Naive B cell (primary cell): Measurements from ENCODE around the gene ESRRG. TPM values are rescaled to one million over a fixed set of nuclear protein-coding genes. Genes with fewer than 3 reads are reported as not detected.

Experiments
- ATAC-seq, 2 donors: fragments of 150-1000 bp; cut with Tn5 transposase; 2 replicates each; pipeline ENCODE4 v1.10.0; 2021; ENCODE audit warnings: low read depth in 2 of 2, mild to moderate bottlenecking in 2 of 2, moderate library complexity in 2 of 2
- DNase-seq: peaks from one replicate; pipeline ENCODE4 v3.0.0; 2022
- H3K27ac Mint-ChIP-seq, 6 donors: one replicate each; pipeline ENCODE4 v1.8.0; 2020 to 2022; ENCODE audit warnings: mild to moderate bottlenecking in 6 of 6, mixed read lengths in 6 of 6, moderate library complexity in 5 of 6, inconsistent platforms in 2 of 6
- H3K27me3 Mint-ChIP-seq, 3 donors: one replicate each; pipeline ENCODE4 v1.8.0; 2021 to 2022; ENCODE audit warnings: mixed read lengths in 3 of 3, mild to moderate bottlenecking in 1 of 3
- H3K36me3 Mint-ChIP-seq, 2 donors: one replicate each; pipeline ENCODE4 v1.8.0; 2020 to 2022; ENCODE audit warnings: mixed read lengths in 2 of 2, inconsistent platforms in 1 of 2, mild to moderate bottlenecking in 1 of 2
- H3K4me1 Mint-ChIP-seq, 3 donors: one replicate each; pipeline ENCODE4 v1.8.0; 2020 to 2022; ENCODE audit warnings: mixed read lengths in 3 of 3, inconsistent platforms in 1 of 3, mild to moderate bottlenecking in 1 of 3, moderate library complexity in 1 of 3
- H3K4me3 Mint-ChIP-seq, 8 donors: one replicate each; pipeline ENCODE4 v1.8.0; 2020 to 2022; ENCODE audit warnings: mild to moderate bottlenecking in 8 of 8, mixed read lengths in 8 of 8, moderate library complexity in 8 of 8, inconsistent platforms in 2 of 8
- H3K9me3 Mint-ChIP-seq, 7 donors: one replicate each; pipeline ENCODE4 v1.8.0; 2020 to 2022; ENCODE audit warnings: mixed read lengths in 7 of 7, mild to moderate bottlenecking in 5 of 7, inconsistent platforms in 2 of 7, moderate library complexity in 1 of 7
- polyA plus RNA-seq, 6 donors: library from polyadenylated mRNA; unstranded; fragments of 300-500 nt; fragmentation: Illumina TruSeq; gene quantifications; one replicate each; pipeline ENCODE4 v1.2.3, GENCODE V29; 2021; ENCODE audit warnings: low read depth in 6 of 6

The ESRRG gene
- polyA plus RNA-seq, 6 donors from 2014 or later, result not detected

DNA sequence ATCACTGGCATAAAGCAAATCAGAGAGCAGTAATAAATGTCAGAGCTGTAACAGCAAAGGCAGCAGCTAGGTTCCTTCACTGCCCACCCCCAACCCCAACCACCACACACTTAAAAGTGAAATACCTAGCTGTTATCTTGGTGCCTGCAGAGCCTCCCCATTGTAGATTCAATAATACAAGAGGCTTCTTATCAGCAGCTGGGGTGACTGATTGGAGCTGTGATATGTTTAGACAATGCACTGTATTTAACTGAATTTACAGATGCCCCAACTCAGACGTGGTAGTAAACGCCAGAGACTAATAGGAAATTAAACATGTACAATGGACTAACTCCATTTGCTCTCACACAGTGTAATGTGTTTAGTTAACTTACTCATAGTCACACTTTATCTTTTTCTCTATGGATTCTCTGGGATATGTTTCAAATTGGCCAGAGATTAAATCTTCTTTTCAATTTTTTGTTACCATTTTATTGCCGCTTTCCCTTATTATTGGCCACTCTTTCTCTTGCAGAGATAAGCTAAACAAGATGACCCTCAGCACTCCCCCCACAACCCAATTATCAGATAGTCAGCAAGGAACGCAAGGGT lies 117.1 kb downstream of the ESRRG start:
- Mint-ChIP-seq H3K9me3 (no peaks in the 10 kb centered on the region), H3K36me3 (no peaks in the 10 kb centered on the region), H3K4me3 (no peak overlapping the region), H3K27me3 (peaks cover 7 to 19% (median 18%) of the 10 kb centered on the region in 3 donors), H3K4me1 (peaks cover 0 to 3% (median 0%) of the 10 kb centered on the region in 3 donors), H3K27ac (no peak overlapping the region)
- ATAC-seq (no peak), DNase-seq (no peak)

DNA sequence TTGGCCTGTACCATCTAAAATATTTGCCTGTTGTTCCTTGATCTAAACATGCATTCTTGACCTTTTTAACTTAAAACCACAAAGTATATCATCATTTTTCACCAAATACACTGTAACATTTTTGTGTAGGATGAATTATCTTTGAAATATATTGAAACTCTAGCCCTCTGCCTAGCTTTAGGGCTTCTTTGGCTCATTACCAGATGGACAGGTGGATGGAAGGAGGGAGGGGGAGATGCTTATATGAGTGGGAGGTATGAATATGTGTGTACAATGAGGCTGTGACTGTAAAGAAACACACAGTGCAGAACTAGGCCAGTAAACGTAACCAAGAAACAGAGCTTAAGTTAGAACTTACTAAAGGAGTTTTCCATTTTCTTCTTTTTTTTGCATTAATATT lies 118.5 kb downstream of the ESRRG start:
- no peaks in the 10 kb centered on the region for H3K9me3 Mint-ChIP-seq
- DNase-seq, result no peak
- peaks cover 20 to 30% (median 26%) of the 10 kb centered on the region in 3 donors for H3K27me3 Mint-ChIP-seq
- no peaks in the 10 kb centered on the region for H3K36me3 Mint-ChIP-seq
- peaks cover 0 to 10% (median 3%) of the 10 kb centered on the region in 3 donors for H3K4me1 Mint-ChIP-seq
- ATAC-seq, result no peak
- no peak overlapping the region for H3K4me3 Mint-ChIP-seq
- H3K27ac Mint-ChIP-seq, result no peak overlapping the region

DNA sequence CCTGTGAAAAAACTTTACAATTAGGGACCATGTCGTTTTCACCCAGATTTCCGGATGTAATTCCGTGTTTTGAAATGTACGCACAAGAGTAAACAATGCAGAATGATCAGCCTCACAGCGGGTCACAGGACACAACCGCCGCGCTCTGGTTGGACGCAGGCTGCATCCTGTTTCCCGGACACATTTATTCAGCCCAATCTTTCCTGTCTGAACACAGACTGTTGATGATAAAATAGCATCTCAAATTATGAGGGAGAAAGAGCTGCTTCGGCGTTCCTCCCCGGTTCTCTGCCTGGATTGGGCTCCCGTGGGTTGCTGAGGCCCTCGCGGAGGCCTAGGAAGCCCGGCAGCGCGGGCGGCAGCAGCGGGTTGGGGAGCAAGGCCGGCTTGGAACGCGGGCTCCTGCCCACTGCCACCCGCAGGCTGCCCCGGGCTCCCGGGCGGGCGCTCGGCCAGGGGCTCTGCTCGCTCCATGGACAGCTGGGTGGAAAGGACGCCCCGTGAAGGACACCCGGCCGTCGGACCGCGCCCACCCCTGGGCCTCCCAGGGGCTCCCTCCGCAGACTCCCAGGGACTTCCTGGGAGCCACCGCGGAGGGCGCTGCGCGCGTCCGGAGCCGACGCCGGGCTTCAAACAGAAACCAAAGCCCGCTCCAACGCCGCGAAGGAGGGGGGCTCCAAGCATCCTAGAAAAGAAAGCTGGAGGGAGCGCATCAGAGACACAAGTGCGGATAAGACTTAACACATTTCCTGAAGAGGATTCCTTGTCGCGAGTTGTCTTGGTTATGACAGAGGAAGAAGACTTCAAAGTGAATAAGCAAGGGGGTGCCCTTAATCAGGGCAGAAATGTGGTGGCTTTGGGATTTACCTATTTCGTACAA lies 122.3 kb downstream of the ESRRG start:
- H3K4me3 Mint-ChIP-seq, result peak overlapping the region; percentile 64 to 89 (median 74)
- H3K4me1 Mint-ChIP-seq, result peaks cover 0 to 10% (median 3%) of the 10 kb centered on the region in 3 donors
- H3K27ac Mint-ChIP-seq, result peak overlapping the region in 1 of 6 donors; percentile 17
- H3K36me3 Mint-ChIP-seq, result no peaks in the 10 kb centered on the region
- no peaks in the 10 kb centered on the region for H3K9me3 Mint-ChIP-seq
- DNase-seq, result peak; percentile 0
- peaks cover 34 to 35% (median 34%) of the 10 kb centered on the region in 3 donors for H3K27me3 Mint-ChIP-seq
- peak; percentile 35 to 44 for ATAC-seq

DNA sequence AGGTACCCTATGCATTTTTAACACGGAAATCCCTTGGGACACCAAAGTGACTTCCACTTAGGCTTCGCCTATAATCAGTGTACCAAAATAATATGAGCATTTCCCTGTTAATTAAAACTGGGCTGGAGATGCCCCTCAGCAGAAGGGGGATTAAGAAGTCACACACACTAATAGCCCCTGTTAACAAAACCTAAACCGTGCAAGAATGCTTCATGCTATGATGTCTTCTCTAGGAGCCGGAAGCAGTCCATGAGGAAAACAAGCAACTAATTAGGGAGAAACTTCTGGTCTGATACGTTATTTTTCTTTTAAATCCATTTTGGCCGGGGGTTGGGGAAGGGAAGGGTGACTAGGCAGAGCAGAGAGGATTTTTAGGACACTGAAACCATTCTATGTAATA lies 123.4 kb downstream of the ESRRG start:
- no peak overlapping the region for H3K27ac Mint-ChIP-seq
- peaks cover 31 to 35% (median 34%) of the 10 kb centered on the region in 3 donors for H3K27me3 Mint-ChIP-seq
- peak overlapping the region in 1 of 8 donors; percentile 81 for H3K4me3 Mint-ChIP-seq
- H3K36me3 Mint-ChIP-seq, result no peaks in the 10 kb centered on the region
- peaks cover 0 to 10% (median 3%) of the 10 kb centered on the region in 3 donors for H3K4me1 Mint-ChIP-seq
- DNase-seq (no peak), ATAC-seq (no peak)
- H3K9me3 Mint-ChIP-seq, result no peaks in the 10 kb centered on the region

DNA sequence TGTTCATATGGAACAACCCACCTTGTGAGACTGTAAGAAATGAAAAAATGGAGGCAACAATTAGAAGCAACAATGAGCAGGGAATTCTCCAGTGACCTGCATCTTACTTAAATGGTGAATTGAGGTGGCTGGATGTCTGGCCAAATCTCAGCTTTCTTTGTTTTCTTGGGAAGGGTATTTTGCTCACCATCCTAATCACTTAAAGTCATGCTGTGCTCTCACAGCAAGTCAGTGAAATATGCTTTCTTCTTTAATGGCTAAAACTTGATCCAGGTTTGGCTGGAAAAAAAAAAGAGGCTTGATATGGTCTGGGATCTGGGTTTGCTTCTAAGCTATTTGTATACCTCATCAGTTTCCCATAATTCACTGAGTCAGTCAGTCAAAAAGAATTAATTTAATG lies 124.8 kb downstream of the ESRRG start:
- Mint-ChIP-seq H3K9me3 (no peaks in the 10 kb centered on the region), H3K36me3 (no peaks in the 10 kb centered on the region), H3K27ac (no peak overlapping the region), H3K4me3 (no peak overlapping the region), H3K4me1 (peaks cover 0 to 10% (median 3%) of the 10 kb centered on the region in 3 donors), H3K27me3 (peaks cover 26 to 34% (median 32%) of the 10 kb centered on the region in 3 donors)
- DNase-seq, result no peak
- ATAC-seq, result no peak

DNA sequence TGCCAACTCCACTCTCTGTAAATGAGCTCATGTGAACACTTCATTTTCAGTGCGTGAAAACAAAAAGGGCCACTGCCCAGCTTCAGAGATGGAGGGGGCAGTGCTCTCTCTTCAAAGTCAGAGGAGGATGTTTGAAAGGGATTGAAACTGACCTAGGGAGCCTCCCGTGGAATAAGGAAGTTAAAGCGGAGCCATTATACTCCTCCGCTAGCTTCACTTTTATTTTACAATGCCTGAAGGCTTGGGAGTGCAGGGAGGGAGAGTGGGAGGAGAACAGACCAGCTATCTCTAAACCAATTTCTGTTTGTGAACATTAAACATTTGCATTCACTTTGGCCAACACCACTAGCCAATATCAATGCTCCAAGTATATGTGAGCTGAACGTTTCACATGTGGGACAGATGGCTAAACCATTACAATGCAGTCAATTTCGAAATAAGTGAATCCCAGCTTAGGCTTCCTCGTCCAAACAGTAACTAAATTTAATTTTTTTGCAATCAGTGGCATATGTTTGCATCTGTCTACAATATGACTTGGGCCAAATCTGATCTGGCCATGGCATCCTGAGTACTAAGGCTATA lies 126.9 kb downstream of the ESRRG start:
- peaks cover 18 to 29% (median 19%) of the 10 kb centered on the region in 3 donors for H3K27me3 Mint-ChIP-seq
- no peak for DNase-seq
- H3K36me3 Mint-ChIP-seq, result no peaks in the 10 kb centered on the region
- H3K4me1 Mint-ChIP-seq, result peaks cover 0 to 8% (median 3%) of the 10 kb centered on the region in 3 donors
- H3K4me3 Mint-ChIP-seq, result no peak overlapping the region
- peaks cover 0 to 4% (median 0%) of the 10 kb centered on the region in 7 donors for H3K9me3 Mint-ChIP-seq
- no peak for ATAC-seq
- no peak overlapping the region for H3K27ac Mint-ChIP-seq

DNA sequence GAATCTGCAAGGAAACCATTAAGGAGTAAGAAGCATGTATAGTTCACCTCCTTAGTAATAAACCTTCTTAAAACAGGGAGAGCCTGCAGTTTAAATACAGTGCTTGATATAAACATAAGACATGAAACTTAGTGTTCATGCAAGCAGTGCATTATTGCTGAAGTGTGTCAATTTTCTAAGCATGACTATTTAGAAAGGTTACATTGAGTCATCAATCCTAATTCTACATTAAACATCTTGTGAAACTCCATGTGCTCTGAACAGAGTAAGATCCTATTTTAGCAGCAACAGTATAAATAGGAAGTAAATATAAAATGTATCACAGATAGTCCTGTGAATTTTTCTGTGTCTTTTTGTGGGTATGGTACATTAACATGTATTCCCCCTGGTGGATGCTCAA lies 135.5 kb downstream of the ESRRG start:
- Mint-ChIP-seq H3K36me3 (no peaks in the 10 kb centered on the region), H3K9me3 (peaks cover 0 to 11% (median 4%) of the 10 kb centered on the region in 7 donors), H3K4me3 (no peak overlapping the region), H3K27ac (no peak overlapping the region), H3K4me1 (no peaks in the 10 kb centered on the region), H3K27me3 (no peaks in the 10 kb centered on the region)
- ATAC-seq (no peak), DNase-seq (no peak)

DNA sequence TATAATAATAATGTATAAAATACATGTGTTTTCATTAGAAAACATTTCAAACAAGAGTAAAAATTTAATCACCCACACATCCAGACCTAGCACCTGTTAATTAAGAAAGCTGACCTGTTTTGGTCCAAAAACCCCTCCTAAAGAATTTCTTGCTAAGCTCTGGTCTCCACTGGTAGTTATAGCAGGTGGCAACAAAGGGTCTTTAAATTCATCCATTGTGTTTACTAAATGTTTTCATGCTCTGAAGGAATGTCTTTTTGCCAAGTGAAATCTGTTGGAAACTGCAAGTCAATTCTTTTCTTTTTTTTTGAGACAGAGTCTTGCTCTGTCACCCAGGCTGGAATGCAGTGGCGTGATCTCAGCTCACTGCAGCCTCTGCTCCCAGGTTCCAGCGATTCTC lies 141.1 kb downstream of the ESRRG start:
- DNase-seq, result no peak
- Mint-ChIP-seq H3K27me3 (no peaks in the 10 kb centered on the region), H3K36me3 (no peaks in the 10 kb centered on the region), H3K4me1 (no peaks in the 10 kb centered on the region), H3K4me3 (no peak overlapping the region), H3K27ac (no peak overlapping the region), H3K9me3 (peaks cover 0 to 6% (median 2%) of the 10 kb centered on the region in 7 donors)
- no peak for ATAC-seq

DNA sequence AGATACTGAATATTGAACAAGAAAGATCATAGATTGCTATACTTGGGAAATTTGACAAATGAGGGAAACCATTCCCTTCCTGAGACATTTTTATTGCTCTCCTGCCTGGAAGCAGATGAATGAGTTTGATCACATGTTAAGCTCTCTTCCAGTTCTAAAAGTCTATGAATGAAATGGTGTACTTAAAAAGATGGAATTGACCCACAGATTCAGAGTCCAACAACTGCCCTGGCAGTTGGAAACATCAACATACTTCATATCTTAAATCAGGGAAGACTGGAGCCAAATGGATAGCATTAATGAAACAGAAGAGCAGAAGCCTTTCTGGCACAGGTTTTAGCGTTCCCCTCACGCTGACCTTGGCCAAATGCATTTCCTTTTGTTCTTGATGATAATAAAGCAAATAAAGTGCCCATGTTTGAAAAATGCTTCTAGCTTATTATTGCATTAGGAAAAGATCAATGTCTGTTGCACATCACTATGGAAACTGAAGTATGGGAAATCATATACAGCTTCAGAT lies 142.6 kb downstream of the ESRRG start:
- peaks cover 0 to 6% (median 4%) of the 10 kb centered on the region in 7 donors for H3K9me3 Mint-ChIP-seq
- H3K36me3 Mint-ChIP-seq, result no peaks in the 10 kb centered on the region
- DNase-seq (no peak), ATAC-seq (no peak)
- H3K27ac Mint-ChIP-seq, result no peak overlapping the region
- H3K4me3 Mint-ChIP-seq, result no peak overlapping the region
- H3K4me1 Mint-ChIP-seq, result no peaks in the 10 kb centered on the region
- no peaks in the 10 kb centered on the region for H3K27me3 Mint-ChIP-seq

DNA sequence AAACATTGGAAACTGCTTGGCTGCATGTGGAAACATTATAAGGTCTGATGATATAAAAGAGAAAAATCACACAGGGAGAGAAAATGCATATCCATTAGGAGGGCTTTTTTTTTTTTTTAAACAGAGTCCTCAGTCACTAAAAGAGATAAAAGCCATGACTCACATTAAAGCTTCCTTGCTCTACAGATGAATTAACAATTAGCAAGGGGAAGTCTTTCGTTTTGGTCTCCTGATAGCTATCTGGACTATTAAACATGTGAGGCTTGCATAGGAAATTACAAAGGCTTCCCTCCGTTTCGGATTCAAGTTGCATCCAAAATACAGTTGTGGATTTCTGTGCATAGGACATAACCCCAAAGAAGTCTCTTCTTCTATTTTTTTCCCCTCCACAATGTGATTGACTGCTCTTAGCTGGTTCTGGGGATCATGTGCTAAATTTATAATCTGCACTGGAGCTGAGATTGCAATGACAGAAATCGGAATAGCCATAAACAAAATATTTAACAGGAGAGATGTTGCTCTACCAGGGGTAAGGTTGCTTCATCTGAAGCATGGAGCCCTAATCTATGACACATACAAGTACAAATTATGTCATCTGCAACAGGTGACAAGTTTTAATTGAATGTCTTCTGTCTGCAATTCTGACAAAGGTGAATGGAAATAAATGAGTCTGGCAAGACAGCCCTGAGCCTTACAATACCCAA lies 146.8 kb downstream of the ESRRG start:
- Mint-ChIP-seq H3K36me3 (no peaks in the 10 kb centered on the region), H3K9me3 (peaks cover 0 to 1% (median 0%) of the 10 kb centered on the region in 7 donors), H3K4me3 (no peak overlapping the region), H3K27ac (no peak overlapping the region), H3K4me1 (no peaks in the 10 kb centered on the region), H3K27me3 (no peaks in the 10 kb centered on the region)
- no peak for ATAC-seq
- DNase-seq, result no peak

DNA sequence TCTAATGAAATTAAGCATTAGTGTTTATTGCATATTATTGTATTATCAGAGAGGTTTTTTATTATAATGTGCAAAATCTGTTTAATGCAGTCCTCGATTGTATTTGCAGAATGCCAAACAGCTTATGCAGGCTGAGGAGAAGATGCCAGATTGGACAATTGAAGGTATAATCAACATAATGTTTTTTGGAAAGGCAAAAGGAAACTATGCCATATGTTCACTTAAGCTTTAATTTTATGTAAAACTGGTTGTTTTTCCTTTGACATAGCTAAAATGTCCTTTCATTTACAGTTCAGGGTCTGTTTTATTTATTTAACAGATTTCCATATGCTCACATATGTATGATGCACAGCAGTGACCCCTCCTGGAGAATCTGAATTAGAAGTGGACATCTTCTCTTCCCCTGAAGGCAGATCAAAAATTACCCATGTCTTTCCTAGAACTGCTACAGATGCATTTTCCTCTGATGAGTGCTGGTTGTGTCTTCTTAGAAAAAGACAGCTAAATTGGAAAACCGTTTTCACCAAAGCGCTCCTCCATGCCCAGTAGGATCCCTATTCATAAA lies 156.5 kb downstream of the ESRRG start:
- Mint-ChIP-seq H3K4me1 (peaks cover 0 to 5% (median 0%) of the 10 kb centered on the region in 3 donors), H3K27ac (no peak overlapping the region), H3K9me3 (peaks cover 0 to 5% (median 0%) of the 10 kb centered on the region in 7 donors), H3K36me3 (no peaks in the 10 kb centered on the region), H3K4me3 (no peak overlapping the region), H3K27me3 (peaks cover 0 to 9% (median 0%) of the 10 kb centered on the region in 3 donors)
- ATAC-seq, result no peak
- no peak for DNase-seq

DNA sequence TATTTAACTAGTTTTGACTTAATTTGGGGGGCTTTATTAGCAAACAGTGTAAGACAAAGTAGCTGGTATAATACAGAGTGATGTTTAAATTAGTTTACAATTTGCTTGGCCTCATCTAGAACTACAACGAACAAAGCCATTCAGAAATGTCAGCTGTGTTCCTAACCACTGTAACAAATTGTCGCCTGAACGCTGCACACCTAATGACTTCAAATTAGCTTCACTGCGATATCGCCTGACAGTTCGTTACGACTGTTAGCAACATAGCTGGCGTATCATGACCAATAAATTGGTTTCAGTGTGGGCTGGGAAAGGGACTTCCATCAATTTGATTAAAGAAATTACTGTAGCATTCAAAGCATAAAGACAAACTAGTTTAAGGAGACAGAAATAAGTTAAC lies 160.1 kb downstream of the ESRRG start:
- ATAC-seq (no peak), DNase-seq (no peak)
- H3K36me3 Mint-ChIP-seq, result no peaks in the 10 kb centered on the region
- H3K4me3 Mint-ChIP-seq, result no peak overlapping the region
- H3K4me1 Mint-ChIP-seq, result peaks cover 0 to 5% (median 0%) of the 10 kb centered on the region in 3 donors
- H3K27ac Mint-ChIP-seq, result peak overlapping the region in 1 of 6 donors; percentile 28
- no peaks in the 10 kb centered on the region for H3K9me3 Mint-ChIP-seq
- no peaks in the 10 kb centered on the region for H3K27me3 Mint-ChIP-seq

DNA sequence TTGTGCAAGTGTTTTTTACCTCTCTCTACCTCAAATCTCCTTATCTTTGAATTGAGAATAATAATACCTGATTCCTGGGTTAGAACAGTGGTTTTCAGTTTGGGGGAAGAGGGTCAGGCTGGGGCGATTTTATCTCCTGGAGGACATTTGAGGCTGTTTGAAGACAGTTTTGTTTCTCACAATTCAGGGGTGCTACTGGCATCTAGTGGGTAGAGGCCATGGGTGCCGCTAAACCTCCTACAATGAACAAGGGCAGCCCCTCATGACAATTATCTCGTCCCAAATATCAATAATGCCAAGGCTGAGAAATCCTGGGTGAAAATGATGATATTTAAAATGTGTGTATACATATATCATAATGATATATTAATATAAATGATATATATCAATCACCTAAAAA lies 160.8 kb downstream of the ESRRG start:
- DNase-seq, result peak; percentile 3
- no peak overlapping the region for H3K4me3 Mint-ChIP-seq
- no peaks in the 10 kb centered on the region for H3K9me3 Mint-ChIP-seq
- peaks cover 0 to 5% (median 0%) of the 10 kb centered on the region in 3 donors for H3K4me1 Mint-ChIP-seq
- H3K36me3 Mint-ChIP-seq, result no peaks in the 10 kb centered on the region
- no peaks in the 10 kb centered on the region for H3K27me3 Mint-ChIP-seq
- H3K27ac Mint-ChIP-seq, result no peak overlapping the region
- peak in 1 of 2 donors; percentile 35 for ATAC-seq
